GM19397 (cell line): ENCODE results near the gene GPX7.

ENCODE experiments used
- ATAC-seq: cut with Tn5 transposase; IDR thresholded peaks from one replicate; pipeline ENCODE4 v1.9.1; 2021; ENCODE audit warnings: mild to moderate bottlenecking, moderate library complexity; ENCODE audit not compliant: unreplicated experiment

The GPX7 gene

GRCh38 chr1:52628614-52629324 is 26.6 kb downstream of the GPX7 start:
- no peak for ATAC-seq

- ATAC-seq: no peak
These were observed 27.1 kb downstream of the GPX7 start for GRCh38 chr1:52629325-52629643.

- ATAC-seq: no peak
These were observed 27.5 kb downstream of the GPX7 start for GRCh38 chr1:52629667-52630066.

- no peak for ATAC-seq
These were observed 29.7 kb downstream of the GPX7 start for GRCh38 chr1:52631759-52632331.

GRCh38 chr1:52632732-52633290 is 30.6 kb downstream of the GPX7 start, which contains the start of gene SHISAL2A:
TSS of gene SHISAL2A (plus strand) at chr1:52633168. CDS start at chr1:52633494, 326 bp downstream.
- no peak for ATAC-seq

- no peak for ATAC-seq
These were observed 31.2 kb downstream of the GPX7 start for GRCh38 chr1:52633291-52633754.

GRCh38 chr1:52634111-52634510 is 31.9 kb downstream of the GPX7 start:
- no peak for ATAC-seq

- ATAC-seq: no peak
These were observed 33.3 kb downstream of the GPX7 start for GRCh38 chr1:52635321-52636089.

GRCh38 chr1:52636721-52637695 is 34.8 kb downstream of the GPX7 start:
- peak; percentile 72 for ATAC-seq

- no peak for ATAC-seq
These were observed 35.8 kb downstream of the GPX7 start for GRCh38 chr1:52637946-52638345.

- no peak for ATAC-seq
These were observed 38.5 kb downstream of the GPX7 start for GRCh38 chr1:52640697-52641096.

GRCh38 chr1:52641307-52641706 is 39.1 kb downstream of the GPX7 start:
- ATAC-seq: no peak

- ATAC-seq: no peak
These were observed 43.1 kb downstream of the GPX7 start for GRCh38 chr1:52645261-52645660.

- ATAC-seq: no peak
These were observed 49.7 kb downstream of the GPX7 start for GRCh38 chr1:52651904-52652303.

GRCh38 chr1:52653207-52653849 is 51.2 kb downstream of the GPX7 start:
- no peak for ATAC-seq

- no peak for ATAC-seq
These were observed 51.9 kb downstream of the GPX7 start for GRCh38 chr1:52654063-52654462.

GRCh38 chr1:52657702-52658101 is 55.5 kb downstream of the GPX7 start:
- ATAC-seq: no peak
